Activated T-cell treated with anti-CD3 and anti-CD28 coated beads, Interleukin-2, amount 50 U/mL, for 72 hours (primary cell): Measurements from ENCODE around the gene SP100. TPM values are rescaled to one million over a fixed set of nuclear protein-coding genes. Genes with fewer than 3 reads are reported as not detected.

ENCODE experiments used
- ATAC-seq, 2 donors: fragments of 150-1000 bp; cut with Tn5 transposase; replicated peaks in 1 of 2; 2 replicates each; pipeline ENCODE4 v1.10.0; 2021; ENCODE audit warnings: moderate library complexity in 2 of 2, mild to moderate bottlenecking in 1 of 2
- DNase-seq, 2 donors: peaks; one replicate each; pipeline ENCODE4 v3.0.0; 2021 to 2022; ENCODE audit warnings: mixed read lengths in 1 of 2
- H3K27ac Mint-ChIP-seq: one replicate; pipeline ENCODE4 v1.8.0; 2022; ENCODE audit warnings: mild to moderate bottlenecking, moderate library complexity, mixed read lengths
- H3K27me3 Mint-ChIP-seq: one replicate; pipeline ENCODE4 v1.8.0; 2022; ENCODE audit warnings: low read depth, mixed read lengths
- H3K36me3 Mint-ChIP-seq, 2 donors: one replicate each; pipeline ENCODE4 v1.8.0; 2022; ENCODE audit warnings: mixed read lengths in 2 of 2, mild to moderate bottlenecking in 1 of 2; ENCODE audit not compliant: insufficient read depth in 2 of 2
- H3K4me1 Mint-ChIP-seq: one replicate; pipeline ENCODE4 v1.8.0; 2022; ENCODE audit warnings: low read depth, mixed read lengths
- H3K4me3 Mint-ChIP-seq, 2 donors: one replicate each; pipeline ENCODE4 v1.8.0; 2022; ENCODE audit warnings: mild to moderate bottlenecking in 2 of 2, mixed read lengths in 2 of 2, moderate library complexity in 2 of 2
- H3K9me3 Mint-ChIP-seq, 2 donors: one replicate each; pipeline ENCODE4 v1.8.0; 2022; ENCODE audit warnings: mixed read lengths in 2 of 2
- total RNA-seq, 2 donors: library from RNA; stranded (reverse); gene quantifications; one replicate each; pipeline ENCODE4 v1.2.3, GENCODE V29; 2022

The SP100 gene
- total RNA-seq, 2 donors from 2014 or later, result 156 to 217 TPM

DNA sequence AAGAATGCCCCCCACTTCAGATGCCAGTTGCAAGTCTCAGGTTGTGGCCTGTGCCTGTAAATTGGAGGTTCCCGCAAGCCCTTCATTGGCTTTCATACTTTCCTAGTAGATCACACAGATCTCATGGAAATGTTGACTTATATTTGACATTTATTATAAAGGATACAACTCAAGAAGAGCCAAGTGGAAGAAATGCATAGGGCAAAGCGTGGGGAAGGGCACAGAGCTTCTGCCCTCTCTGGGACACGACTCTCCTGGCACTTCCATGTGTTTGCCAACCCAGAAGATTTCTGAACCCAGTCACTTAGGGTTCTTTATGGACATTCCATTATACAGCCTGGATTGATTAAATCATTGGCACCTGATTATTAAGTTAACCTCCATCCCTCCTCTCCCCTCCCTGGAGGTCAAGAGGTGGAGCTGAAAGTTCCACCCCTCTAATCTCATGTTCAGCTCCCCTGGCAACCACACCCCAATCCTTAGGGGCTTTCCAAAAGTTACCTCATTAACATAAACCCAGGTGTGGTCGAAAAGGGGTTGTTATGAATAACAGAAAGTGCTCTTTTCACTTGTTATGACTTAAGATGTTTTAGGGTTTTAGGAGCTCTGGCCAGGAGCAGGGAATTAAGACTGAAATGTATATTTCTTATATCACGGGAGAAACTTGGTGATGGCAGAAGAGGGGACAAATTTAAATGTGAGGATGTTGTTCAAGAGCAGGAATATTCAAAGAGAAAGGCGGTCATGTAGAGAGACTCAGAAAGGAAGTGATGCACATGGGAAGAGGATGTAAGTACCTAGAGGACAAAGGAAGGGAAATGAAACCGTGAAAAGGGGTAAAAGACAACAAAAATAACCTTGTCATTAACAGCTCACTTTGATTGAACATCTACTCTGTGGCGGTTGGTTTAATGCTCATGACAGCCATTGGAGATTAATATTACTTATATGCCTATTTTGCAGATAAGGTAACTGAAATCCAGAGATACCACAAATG lies 31.8 kb downstream of the SP100 start:
- peak; percentile 90 to 91 for ATAC-seq
- no peaks in the 10 kb centered on the region for H3K27me3 Mint-ChIP-seq
- H3K4me1 Mint-ChIP-seq, result peaks cover 47% of the 10 kb centered on the region
- H3K27ac Mint-ChIP-seq, result peak overlapping the region; percentile 92
- DNase-seq, result peak; percentile 63 to 65
- H3K36me3 Mint-ChIP-seq, result peaks cover 33 to 51% of the 10 kb centered on the region in 2 donors
- H3K9me3 Mint-ChIP-seq, result peaks cover 0 to under 1% of the 10 kb centered on the region in 2 donors
- H3K4me3 Mint-ChIP-seq, result peak overlapping the region; percentile 68 to 86

DNA sequence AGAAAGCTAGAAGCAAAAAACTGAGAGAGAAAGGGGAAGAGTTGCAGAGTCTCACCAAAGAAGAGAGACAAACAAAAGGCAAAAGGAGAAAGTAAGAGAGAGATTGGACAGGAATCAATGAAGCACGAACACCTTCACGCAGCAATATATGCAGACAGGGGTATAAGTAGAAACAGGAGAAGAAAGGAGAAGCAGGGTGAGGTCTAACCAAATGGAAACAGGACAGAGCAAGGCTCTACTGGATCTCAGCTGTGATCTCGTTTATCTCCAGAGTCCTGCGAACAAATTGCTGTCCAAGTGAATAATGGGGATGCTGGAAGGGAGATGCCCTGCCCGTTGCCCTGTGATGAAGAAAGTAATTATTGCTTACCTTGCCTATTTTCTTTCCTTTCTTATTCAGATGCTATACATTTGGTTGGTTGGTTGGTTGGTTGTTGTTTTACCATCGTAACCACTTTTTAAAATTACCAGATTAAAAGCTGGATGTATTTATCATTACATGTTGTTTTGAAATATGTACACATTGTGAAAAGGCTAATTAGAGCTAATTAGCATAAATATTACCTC lies 34.0 kb downstream of the SP100 start:
- Mint-ChIP-seq H3K9me3 (peaks cover 0 to 4% of the 10 kb centered on the region in 2 donors), H3K27me3 (no peaks in the 10 kb centered on the region), H3K36me3 (peaks cover 37 to 68% of the 10 kb centered on the region in 2 donors), H3K27ac (no peak overlapping the region), H3K4me1 (peaks cover 49% of the 10 kb centered on the region), H3K4me3 (no peak overlapping the region)
- DNase-seq, result no peak
- ATAC-seq, result no peak

DNA sequence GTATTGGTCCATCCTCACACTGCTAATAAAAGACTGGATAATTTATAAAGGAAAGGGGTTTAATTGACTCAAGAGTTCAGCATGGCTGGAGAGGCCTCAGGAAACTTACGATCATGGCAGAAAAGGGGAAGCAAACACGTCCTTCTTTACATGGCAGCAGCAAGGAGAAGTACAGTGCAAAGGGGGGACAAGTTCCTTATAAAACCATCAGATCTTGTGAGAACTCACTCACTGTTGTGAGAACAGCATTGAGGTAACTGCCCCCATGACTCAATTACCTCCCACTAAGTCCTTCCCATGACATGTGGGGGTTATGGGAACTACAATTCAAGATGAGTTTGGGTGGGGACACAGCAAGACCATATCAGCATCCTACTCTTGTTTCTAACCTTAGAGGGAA lies 37.0 kb downstream of the SP100 start:
- H3K27ac Mint-ChIP-seq, result peak overlapping the region; percentile 25
- H3K36me3 Mint-ChIP-seq, result peaks cover 38 to 76% of the 10 kb centered on the region in 2 donors
- ATAC-seq, result no peak

DNA sequence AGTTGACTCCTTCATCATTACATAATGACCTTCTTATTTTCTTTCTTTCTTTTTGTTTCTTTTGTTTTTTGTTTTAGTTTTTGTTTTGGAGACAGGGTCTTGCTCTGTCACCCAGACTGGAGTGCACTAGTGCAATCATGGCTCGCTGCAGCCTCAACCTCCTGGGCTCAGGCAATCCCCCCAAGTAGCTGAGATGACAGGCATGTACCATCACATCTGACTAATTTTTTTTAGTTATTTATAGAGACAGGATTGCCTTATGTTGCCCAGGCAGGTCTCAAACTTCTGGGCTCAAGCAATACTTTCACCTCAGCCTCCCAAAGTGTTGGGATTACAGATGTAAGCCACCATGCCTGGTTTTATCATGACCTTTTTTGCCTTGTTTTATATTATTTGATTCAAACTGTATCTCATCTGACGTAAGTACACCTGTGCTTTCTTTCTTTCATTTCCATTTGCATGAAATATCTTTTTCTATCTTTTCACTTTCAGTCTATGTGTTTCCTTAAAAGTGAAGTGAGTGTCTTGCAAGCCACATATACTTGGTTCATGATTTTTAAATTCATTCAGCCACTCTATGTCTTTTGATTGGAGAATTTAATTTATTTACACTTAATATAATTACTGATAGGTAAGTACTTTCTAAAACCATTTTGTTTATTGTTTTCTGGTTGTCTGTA lies 39.1 kb downstream of the SP100 start:
- DNase-seq, result no peak
- ATAC-seq, result no peak
- peaks cover 12 to 13% of the 10 kb centered on the region in 2 donors for H3K9me3 Mint-ChIP-seq
- H3K27me3 Mint-ChIP-seq, result no peaks in the 10 kb centered on the region
- peaks cover 42 to 83% of the 10 kb centered on the region in 2 donors for H3K36me3 Mint-ChIP-seq
- H3K27ac Mint-ChIP-seq, result peak overlapping the region; percentile 83
- peak overlapping the region in 1 of 2 donors; percentile 30 for H3K4me3 Mint-ChIP-seq
- H3K4me1 Mint-ChIP-seq, result peaks cover 61% of the 10 kb centered on the region

More for the DNA sequence above, 37.0 kb downstream of the SP100 start:
- Mint-ChIP-seq H3K27me3 (no peaks in the 10 kb centered on the region), H3K4me1 (peaks cover 56% of the 10 kb centered on the region), H3K4me3 (no peak overlapping the region), H3K9me3 (peaks cover 9 to 11% of the 10 kb centered on the region in 2 donors)
- no peak for DNase-seq

DNA sequence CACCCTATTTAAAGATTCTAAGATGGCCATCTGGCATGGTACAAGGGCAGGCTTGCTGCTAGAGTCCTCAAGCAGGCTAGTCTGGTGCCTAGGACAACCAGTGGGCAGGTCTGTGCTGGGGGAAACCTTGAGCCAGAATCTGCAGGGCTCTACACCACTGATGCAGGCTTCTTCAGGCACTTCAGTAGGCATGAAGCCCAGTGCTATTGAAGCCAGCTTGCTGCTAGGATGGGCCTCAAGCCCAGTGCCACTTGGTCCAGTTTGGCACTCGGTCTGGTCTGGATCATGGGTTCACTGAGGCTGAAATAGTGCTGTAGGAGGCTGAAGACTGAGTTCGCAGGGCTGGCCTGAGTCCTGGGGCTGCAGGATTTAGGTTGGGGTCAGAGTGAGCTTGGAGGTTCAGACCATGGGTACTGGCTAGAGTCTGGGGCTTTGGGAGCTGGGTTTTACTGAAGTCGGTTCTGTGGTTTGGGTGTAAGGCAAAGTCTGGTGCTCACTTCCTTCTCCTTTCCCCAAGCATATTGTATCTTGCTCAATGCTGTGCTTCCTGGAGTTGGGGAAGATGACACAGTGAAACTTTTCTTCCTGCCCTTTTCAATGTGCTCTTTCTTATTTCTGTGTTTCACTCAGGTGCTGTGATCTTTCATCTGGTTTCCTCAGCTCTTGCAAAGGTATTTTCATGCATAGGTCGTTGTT lies 41.2 kb downstream of the SP100 start:
- H3K9me3 Mint-ChIP-seq, result peaks cover 12 to 13% of the 10 kb centered on the region in 2 donors
- H3K4me1 Mint-ChIP-seq, result peaks cover 61% of the 10 kb centered on the region
- ATAC-seq, result peak in 1 of 2 donors; percentile 21
- H3K4me3 Mint-ChIP-seq, result peak overlapping the region in 1 of 2 donors; percentile 8
- no peaks in the 10 kb centered on the region for H3K27me3 Mint-ChIP-seq
- peak overlapping the region; percentile 39 for H3K27ac Mint-ChIP-seq
- no peak for DNase-seq
- peaks cover 49 to 83% of the 10 kb centered on the region in 2 donors for H3K36me3 Mint-ChIP-seq

DNA sequence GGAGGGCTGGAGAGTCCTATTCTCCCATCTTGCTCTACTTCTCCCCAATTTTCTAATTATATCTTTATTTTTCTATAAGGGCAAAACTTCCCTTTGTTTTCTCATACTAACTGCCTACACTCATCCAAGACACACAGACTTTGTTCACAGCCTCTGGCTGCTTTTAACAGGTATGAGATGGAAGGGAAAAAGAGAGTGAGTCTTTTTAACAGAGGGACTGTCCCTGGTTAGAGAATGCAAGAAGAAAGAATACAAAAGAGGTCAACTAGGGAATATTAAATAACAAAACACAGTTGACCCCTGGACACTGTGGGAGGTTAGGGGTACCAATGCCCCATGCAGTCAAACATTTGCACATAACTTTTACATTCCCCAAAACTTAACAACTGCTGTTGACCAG lies 41.8 kb downstream of the SP100 start:
- Mint-ChIP-seq H3K27me3 (no peaks in the 10 kb centered on the region), H3K9me3 (peaks cover 12 to 13% of the 10 kb centered on the region in 2 donors), H3K4me3 (peak overlapping the region in 1 of 2 donors; percentile 8), H3K4me1 (peaks cover 58% of the 10 kb centered on the region), H3K36me3 (peaks cover 49 to 82% of the 10 kb centered on the region in 2 donors), H3K27ac (peak overlapping the region; percentile 4)
- ATAC-seq (no peak), DNase-seq (no peak)

DNA sequence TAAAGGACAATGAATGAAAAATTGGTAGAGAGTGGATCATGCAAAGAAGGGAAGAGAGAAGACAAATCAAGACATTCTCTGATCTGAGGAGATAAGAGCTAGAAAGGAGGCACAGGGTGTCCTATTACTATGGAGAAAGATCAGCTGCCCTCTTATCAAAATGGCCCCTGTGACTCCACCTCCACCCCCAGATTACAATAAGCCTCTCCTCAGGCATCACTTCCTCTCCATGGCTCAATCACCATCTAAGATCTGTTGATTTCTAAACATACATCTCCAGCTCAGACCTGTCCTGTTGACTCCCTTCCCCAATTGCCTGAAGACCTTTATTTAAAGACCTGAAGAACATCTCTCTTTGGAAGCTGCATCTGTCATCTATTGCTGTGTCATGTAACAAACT lies 43.2 kb downstream of the SP100 start:
- Mint-ChIP-seq H3K27me3 (no peaks in the 10 kb centered on the region), H3K27ac (peak overlapping the region; percentile 34), H3K4me1 (peaks cover 50% of the 10 kb centered on the region), H3K4me3 (no peak overlapping the region), H3K36me3 (peaks cover 42 to 79% of the 10 kb centered on the region in 2 donors), H3K9me3 (peaks cover 10 to 13% of the 10 kb centered on the region in 2 donors)
- DNase-seq (no peak), ATAC-seq (no peak)

DNA sequence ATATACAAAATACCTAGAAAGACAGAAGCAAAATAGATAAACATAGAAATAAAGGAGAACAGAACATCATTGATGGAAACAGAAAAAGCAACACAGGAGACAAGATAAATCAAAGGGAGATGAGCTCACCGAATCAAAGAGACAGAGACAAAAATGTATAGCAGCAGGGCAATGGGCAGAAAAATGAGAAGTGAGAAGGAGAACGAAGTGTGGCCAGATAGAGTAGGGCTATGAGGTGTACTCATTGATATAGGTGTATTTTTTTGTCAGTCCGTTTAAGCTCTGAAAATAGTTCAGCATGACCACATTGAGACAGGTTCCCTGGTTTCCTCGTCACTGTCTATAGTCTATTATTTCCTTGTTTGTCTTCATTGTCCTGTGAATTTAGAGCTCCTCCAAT lies 55.1 kb downstream of the SP100 start:
- H3K4me1 Mint-ChIP-seq, result peaks cover 29% of the 10 kb centered on the region
- H3K36me3 Mint-ChIP-seq, result peaks cover 32 to 49% of the 10 kb centered on the region in 2 donors
- peaks cover 4 to 8% of the 10 kb centered on the region in 2 donors for H3K9me3 Mint-ChIP-seq
- H3K27me3 Mint-ChIP-seq, result no peaks in the 10 kb centered on the region
- H3K4me3 Mint-ChIP-seq, result peak overlapping the region in 1 of 2 donors; percentile 7
- H3K27ac Mint-ChIP-seq, result peak overlapping the region; percentile 80
- ATAC-seq (no peak), DNase-seq (no peak)

DNA sequence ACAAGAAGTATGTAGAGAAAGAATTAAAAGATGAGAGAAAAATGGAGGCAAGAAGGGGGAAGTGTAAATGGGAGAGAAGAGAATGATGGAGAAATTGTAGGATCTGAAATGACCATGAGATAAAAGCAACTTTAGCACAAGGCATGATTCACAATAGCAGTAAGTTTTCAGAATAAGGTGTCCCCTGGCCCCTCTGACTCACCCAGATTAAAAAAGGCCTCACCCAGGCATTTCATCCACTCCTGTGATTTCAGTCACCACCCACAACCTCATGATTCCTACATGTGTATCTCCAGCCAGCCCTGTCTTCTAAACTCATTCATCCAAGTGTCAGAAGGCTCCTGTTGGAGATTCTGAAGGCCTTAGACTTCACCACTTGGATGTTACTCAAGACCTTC lies 56.6 kb downstream of the SP100 start:
- no peaks in the 10 kb centered on the region for H3K27me3 Mint-ChIP-seq
- H3K27ac Mint-ChIP-seq, result peak overlapping the region; percentile 80
- peaks cover 3 to 8% of the 10 kb centered on the region in 2 donors for H3K9me3 Mint-ChIP-seq
- H3K36me3 Mint-ChIP-seq, result peaks cover 26 to 39% of the 10 kb centered on the region in 2 donors
- H3K4me1 Mint-ChIP-seq, result peaks cover 29% of the 10 kb centered on the region
- H3K4me3 Mint-ChIP-seq, result peak overlapping the region; percentile 60 to 70
- ATAC-seq (peak; percentile 98), DNase-seq (peak; percentile 61 to 70)

DNA sequence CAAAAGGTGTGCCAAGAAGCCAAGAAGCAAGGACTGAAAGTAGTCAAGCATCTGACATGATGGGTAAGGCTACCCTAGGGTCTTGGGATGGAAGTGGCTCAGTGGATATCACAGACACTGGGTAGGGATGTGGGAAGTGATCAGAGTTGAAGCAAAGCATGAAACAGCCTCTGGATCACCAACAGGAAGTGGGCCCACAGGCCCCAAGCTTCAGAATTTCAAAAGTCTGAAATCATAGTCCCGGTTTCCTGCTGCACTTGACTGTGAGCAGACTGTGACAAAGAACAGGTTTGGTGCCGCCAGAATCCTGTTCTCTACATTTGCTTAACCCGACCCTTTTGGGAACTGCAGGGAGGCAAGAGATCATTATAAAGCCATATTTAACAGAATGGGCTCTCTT lies 57.4 kb downstream of the SP100 start:
- DNase-seq, result peak; percentile 28
- Mint-ChIP-seq H3K4me1 (peaks cover 29% of the 10 kb centered on the region), H3K36me3 (peaks cover 26 to 36% of the 10 kb centered on the region in 2 donors), H3K27me3 (no peaks in the 10 kb centered on the region), H3K27ac (peak overlapping the region; percentile 80), H3K4me3 (peak overlapping the region; percentile 60 to 70), H3K9me3 (peaks cover 3 to 8% of the 10 kb centered on the region in 2 donors)
- peak; percentile 32 to 35 for ATAC-seq

DNA sequence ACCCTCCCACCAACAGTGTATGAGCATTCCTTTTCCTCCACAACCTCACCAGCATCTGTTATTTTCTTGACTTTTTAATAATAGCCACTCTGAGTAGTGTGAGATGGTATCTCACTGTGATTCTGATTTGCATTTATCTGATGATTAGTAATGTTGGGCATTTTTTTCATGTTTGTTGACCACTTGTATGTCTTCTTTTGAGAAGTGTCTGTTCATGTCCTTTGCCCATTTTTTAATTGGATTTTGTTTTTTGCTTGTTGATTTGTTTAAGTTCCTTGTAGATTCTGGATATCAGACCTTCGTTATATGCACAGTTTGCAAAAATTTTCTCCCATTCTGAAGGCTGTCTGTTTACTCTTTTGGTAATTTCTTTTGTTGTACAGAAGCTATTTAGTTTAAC lies 59.1 kb downstream of the SP100 start:
- Mint-ChIP-seq H3K27me3 (no peaks in the 10 kb centered on the region), H3K36me3 (peaks cover 26 to 37% of the 10 kb centered on the region in 2 donors), H3K27ac (peak overlapping the region; percentile 52), H3K9me3 (peaks cover 3 to 8% of the 10 kb centered on the region in 2 donors), H3K4me3 (no peak overlapping the region), H3K4me1 (peaks cover 29% of the 10 kb centered on the region)
- DNase-seq (no peak), ATAC-seq (no peak)

DNA sequence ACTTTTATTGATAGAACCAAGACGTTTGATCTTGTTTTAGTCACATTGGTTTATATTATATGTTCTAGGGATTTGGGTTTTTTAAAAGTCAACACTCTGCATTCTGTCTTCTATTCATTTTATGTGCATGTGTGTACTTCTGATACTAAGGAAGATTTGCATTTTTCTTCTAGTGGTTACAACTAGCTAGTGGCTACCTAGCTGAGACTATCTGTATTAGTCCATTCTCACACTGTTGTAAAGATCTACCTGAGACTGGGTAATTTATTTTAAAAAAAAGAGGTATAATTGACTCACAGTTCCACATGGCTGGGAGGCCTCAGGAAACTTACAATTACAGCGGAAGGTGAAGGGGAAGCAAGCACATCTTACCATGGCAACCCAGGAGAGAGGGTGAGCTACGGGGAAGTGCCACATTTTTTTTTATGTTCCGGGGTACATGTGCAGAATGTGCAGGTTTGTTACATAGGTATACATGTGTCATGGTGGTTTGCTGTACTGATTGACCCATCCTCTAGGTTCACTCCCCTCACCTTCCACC lies 69.9 kb downstream of the SP100 start:
- Mint-ChIP-seq H3K4me1 (no peaks in the 10 kb centered on the region), H3K4me3 (no peak overlapping the region), H3K9me3 (peaks cover 12 to 17% of the 10 kb centered on the region in 2 donors), H3K27me3 (no peaks in the 10 kb centered on the region), H3K36me3 (peaks cover 28 to 50% of the 10 kb centered on the region in 2 donors), H3K27ac (no peak overlapping the region)
- ATAC-seq (no peak), DNase-seq (no peak)
